Testis (tissue), 3 donors: ENCODE measurements around the gene CCN5. TPM values are rescaled to one million over a fixed set of nuclear protein-coding genes. Genes with fewer than 3 reads are reported as not detected.
"Not testable (repeated sequence)": the region's sequence is repeated elsewhere in the genome, so short reads cannot be mapped to it uniquely, and the experiment has no call there.

Source experiments
- DNase-seq: peaks from one replicate; pipeline ENCODE4 v3.0.0-alpha.2; 2019
- H3K27ac ChIP-seq, 2 donors: fragments of 200-600 bp; sonication (generic); one replicate each; pipeline ENCODE4 v1.5.1; 2019
- H3K27me3 ChIP-seq: fragments of 200-600 bp; sonication (generic); one replicate; pipeline ENCODE4 v1.5.1; 2019
- H3K36me3 ChIP-seq: fragments of 200-600 bp; sonication (generic); one replicate; pipeline ENCODE4 v1.5.1; 2017; ENCODE audit warnings: low read depth; ENCODE audit errors: missing control alignments
- H3K4me1 ChIP-seq: fragments of 200-600 bp; sonication (generic); one replicate; pipeline ENCODE4 v1.5.1; 2019
- H3K4me3 ChIP-seq, 2 donors: fragments of 200-600 bp; sonication (generic); one replicate each; pipeline ENCODE4 v1.5.1; 2017 to 2019
- H3K9me3 ChIP-seq: fragments of 200-600 bp; sonication (generic); one replicate; pipeline ENCODE4 v1.5.1; 2017
- CTCF ChIP-seq, 3 experiments: fragments of 450-650 bp in 2 of 3; fragments of 200-600 bp in 1 of 3; sonication (generic) in 1 of 3; IDR thresholded peaks; one replicate each; pipeline ENCODE4 v1.5.1; 2016 to 2019; ENCODE audit warnings: antibody characterized with exemption in 3 of 3, mild to moderate bottlenecking in 2 of 3, moderate library complexity in 1 of 3
- POLR2A ChIP-seq: fragments of 450-650 bp; IDR thresholded peaks from one replicate; pipeline ENCODE4 v1.6.1; 2017; ENCODE audit warnings: antibody characterized with exemption, mild to moderate bottlenecking, moderate library complexity
- whole genome bisulfite sequencing, 2 donors: methylation state at CpG; one replicate each; pipeline ENCODE4 v1.1.5; 2018; 5-methylcytosine and 5-hydroxymethylcytosine counted together
- intact Hi-C: fragments of 100-400 bp; cut with DNase I; formaldehyde crosslinking; loops from one replicate; pipeline ENCODE4 v1.15.1; 2023; ENCODE audit warnings: low total_unique reads
- polyA plus RNA-seq: library from polyadenylated mRNA; stranded (reverse); fragments of 350-450 nt; fragmentation: Illumina TruSeq; extraction: RNeasy Lipid Tissue Mini Kit (QIAGEN cat#74804); gene quantifications from one replicate; pipeline ENCODE4 v1.2.3, GENCODE V29; 2014; ENCODE audit warnings: low read depth, low replicate concordance; ENCODE audit not compliant: insufficient read depth
- total RNA-seq, 2 donors: library from RNA; depleted of rRNA; stranded (reverse); fragments of >200 nt; gene quantifications; one replicate each; pipeline ENCODE4 v1.2.3, GENCODE V29; 2016

CCN5 gene
- total and polyA plus RNA-seq, 3 donors from 2014 or later: 37.0 to 152 (median 52.0) TPM

GRCh38 chr20:44758247-44759101 lies 43.3 kb downstream of the CCN5 start:
- Histone ChIP-seq H3K27me3 (no peaks in the 10 kb centered on the region), H3K36me3 (no peaks in the 10 kb centered on the region), H3K9me3 (no peaks in the 10 kb centered on the region), H3K4me1 (peaks cover 13% of the 10 kb centered on the region), H3K4me3 (no peak overlapping the region), H3K27ac (no peak overlapping the region)
- no peak for DNase-seq
- no peak for TF ChIP-seq CTCF (IDR thresholded peaks at IDR 0.05)
- TF ChIP-seq POLR2A: no peak
- intact Hi-C loops: no loop called here
- 79 to 81% methylated on average over 10 of the region's 10 CpGs for WGBS, 2 donors

DNA sequence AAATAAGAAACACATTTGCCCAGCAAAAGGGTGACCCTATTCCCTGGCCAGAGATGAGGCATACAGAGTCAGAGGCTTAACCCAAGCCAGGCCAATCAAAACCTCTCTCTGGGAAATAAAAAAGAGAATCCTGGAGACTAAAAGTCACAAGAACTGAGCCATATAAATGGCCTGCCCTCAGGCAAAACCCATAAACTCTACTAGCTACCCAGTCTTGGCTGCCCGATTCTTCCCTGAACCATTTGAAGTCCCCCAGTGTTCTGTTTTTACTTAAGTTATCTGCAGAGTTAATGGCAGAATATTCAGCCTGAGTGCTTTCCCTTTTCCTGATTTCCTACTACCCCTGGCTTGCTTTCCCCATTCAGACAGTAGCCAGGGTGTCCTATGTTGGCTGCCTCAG lies 44.4 kb downstream of the CCN5 start:
- H3K4me3 ChIP-seq: no peak overlapping the region
- 89 to 100% methylated on average over 1 of the region's 1 CpG for WGBS, 2 donors
- H3K9me3 ChIP-seq: no peaks in the 10 kb centered on the region
- no peaks in the 10 kb centered on the region for H3K27me3 ChIP-seq
- peaks cover 13% of the 10 kb centered on the region for H3K4me1 ChIP-seq
- TF ChIP-seq POLR2A (no peak), CTCF (IDR thresholded peaks at IDR 0.05) (no peak)
- intact Hi-C loops: no loop called here
- H3K36me3 ChIP-seq: no peaks in the 10 kb centered on the region
- H3K27ac ChIP-seq: no peak overlapping the region
- DNase-seq: no peak

DNA sequence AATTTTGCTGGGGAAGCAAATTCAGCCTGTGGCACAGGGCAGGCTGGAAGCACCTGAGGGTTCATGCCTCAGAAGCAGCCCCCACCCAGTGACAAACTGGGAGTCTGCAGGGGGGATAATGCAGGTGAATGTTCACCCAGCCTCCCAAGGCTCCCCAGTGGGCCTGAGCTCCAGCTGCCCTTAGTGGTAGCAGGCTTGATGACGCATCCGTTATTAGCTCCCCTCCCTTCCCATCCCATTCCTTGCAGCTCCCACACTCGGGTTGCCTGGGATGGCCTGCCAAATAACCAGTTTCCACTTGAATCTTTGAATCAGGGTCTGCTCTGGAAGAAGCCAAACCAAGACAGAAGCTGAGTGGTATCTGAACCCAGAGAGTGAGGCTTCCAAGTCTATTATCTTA lies 46.3 kb downstream of the CCN5 start:
- 29 to 44% methylated on average over 3 of the region's 3 CpGs for WGBS, 2 donors
- Histone ChIP-seq H3K27ac (no peak overlapping the region), H3K36me3 (no peaks in the 10 kb centered on the region), H3K27me3 (no peaks in the 10 kb centered on the region), H3K4me1 (peaks cover 22% of the 10 kb centered on the region), H3K4me3 (no peak overlapping the region), H3K9me3 (no peaks in the 10 kb centered on the region)
- no peak for DNase-seq
- TF ChIP-seq CTCF (IDR thresholded peaks at IDR 0.05) (no peak), POLR2A (no peak)
- intact Hi-C loops: no loop called here

GRCh38 chr20:44762466-44763140 lies 47.4 kb downstream of the CCN5 start:
- DNase-seq: no peak
- H3K27me3 ChIP-seq: no peaks in the 10 kb centered on the region
- H3K36me3 ChIP-seq: no peaks in the 10 kb centered on the region
- TF ChIP-seq CTCF (IDR thresholded peaks at IDR 0.05) (no peak), POLR2A (no peak)
- intact Hi-C loops: no loop called here
- H3K4me1 ChIP-seq: peaks cover 22% of the 10 kb centered on the region
- WGBS, 2 donors: 47 to 68% methylated on average over 9 to 10 of the region's 10 CpGs
- no peak overlapping the region for H3K4me3 ChIP-seq
- no peaks in the 10 kb centered on the region for H3K9me3 ChIP-seq
- peak overlapping the region in 1 of 2 donors; percentile 19 for H3K27ac ChIP-seq

DNA sequence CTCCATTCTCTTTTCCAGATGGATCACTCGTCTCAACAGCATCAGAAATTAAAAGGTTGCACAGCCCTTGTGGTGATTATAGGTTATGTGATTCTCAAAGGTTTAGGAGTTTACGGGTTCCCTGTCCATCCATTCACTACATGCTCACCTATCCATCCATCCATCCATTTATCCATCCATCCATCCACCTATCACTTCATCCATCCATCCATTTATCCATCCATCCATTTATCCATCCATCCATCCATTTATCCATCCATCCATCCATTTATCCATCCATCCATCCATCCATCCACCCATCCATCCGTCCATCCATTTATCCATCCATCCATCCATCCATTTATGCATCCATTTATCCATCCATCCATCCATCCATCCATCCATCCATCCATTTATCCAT lies 48.6 kb downstream of the CCN5 start:
- peaks cover 22% of the 10 kb centered on the region for H3K4me1 ChIP-seq
- 89 to 91% methylated on average over 3 of the region's 3 CpGs for WGBS, 2 donors
- H3K36me3 ChIP-seq, H3K27me3 ChIP-seq, H3K27ac ChIP-seq, intact Hi-C loops, H3K9me3 ChIP-seq, DNase-seq, H3K4me3 ChIP-seq: not testable (repeated sequence)
